GM06990 (cell line): ENCODE measurements around the gene HYAL3.

Experiments used
- DNase-seq: peaks from one replicate; pipeline ENCODE4 v3.0.0-alpha.2; 2011; ENCODE audit not compliant: insufficient read length; ENCODE audit errors: extremely low read depth
- H3K27me3 ChIP-seq: replicated peaks from 2 replicates; pipeline ENCODE4 v1.6.0; 2011; ENCODE audit warnings: low read length; ENCODE audit not compliant: control insufficient read depth, insufficient read depth
- H3K36me3 ChIP-seq: 2 replicates; pipeline ENCODE4 v1.5.1; 2011; ENCODE audit warnings: low read length; ENCODE audit not compliant: control insufficient read depth, insufficient read depth
- H3K4me3 ChIP-seq: replicated peaks from 2 replicates; pipeline ENCODE4 v1.5.1; 2011; ENCODE audit warnings: low read depth, mild to moderate bottlenecking, control low read depth, low read length
- CTCF ChIP-seq: IDR thresholded peaks from 2 replicates; pipeline ENCODE4 v1.5.1; 2011; ENCODE audit warnings: low read length, control low read depth, mild to moderate bottlenecking, inconsistent platforms; ENCODE audit not compliant: insufficient read depth, poor library complexity, severe bottlenecking

HYAL3 gene

GRCh38 chr3:50260942-50261441, 38.2 kb downstream of the HYAL3 start:
- DNase-seq, result no peak

GRCh38 chr3:50260027-50260941, 38.9 kb downstream of the HYAL3 start:
- TF ChIP-seq CTCF, result peak; percentile 69
- no peaks in the 10 kb centered on the region for H3K27me3 ChIP-seq
- peak; percentile 89 for DNase-seq
- H3K36me3 ChIP-seq, result peaks cover 27% of the 10 kb centered on the region
- H3K4me3 ChIP-seq, result peak overlapping the region; percentile 59

More at GRCh38 chr3:50260942-50261441, 38.2 kb downstream of the HYAL3 start:
- Histone ChIP-seq H3K36me3 (peaks cover 24% of the 10 kb centered on the region), H3K4me3 (no peak overlapping the region), H3K27me3 (no peaks in the 10 kb centered on the region)
- TF ChIP-seq CTCF, result no peak

- no peak for DNase-seq
- TF ChIP-seq CTCF, result no peak
- H3K27me3 ChIP-seq, result no peaks in the 10 kb centered on the region
- peaks cover 33% of the 10 kb centered on the region for H3K36me3 ChIP-seq
- no peak overlapping the region for H3K4me3 ChIP-seq
Measured at GRCh38 chr3:50259432-50260026, 39.7 kb downstream of the HYAL3 start.

- peaks cover 38% of the 10 kb centered on the region for H3K36me3 ChIP-seq
- H3K27me3 ChIP-seq, result no peaks in the 10 kb centered on the region
- no peak for TF ChIP-seq CTCF
- DNase-seq, result no peak
- H3K4me3 ChIP-seq, result no peak overlapping the region
Measured at GRCh38 chr3:50258979-50259378, 40.2 kb downstream of the HYAL3 start.

GRCh38 chr3:50258029-50258680, 41.0 kb downstream of the HYAL3 start:
- Histone ChIP-seq H3K36me3 (peaks cover 39% of the 10 kb centered on the region), H3K4me3 (no peak overlapping the region), H3K27me3 (no peaks in the 10 kb centered on the region)
- no peak for DNase-seq
- TF ChIP-seq CTCF, result no peak
